Ishikawa (cell line): ENCODE measurements around the gene ARID4A.

Source experiments
- CEBPB ChIP-seq: IDR thresholded peaks from 2 replicates; pipeline ENCODE4 v1.6.1; 2012
- CREB1 ChIP-seq: IDR thresholded peaks from 2 replicates; pipeline ENCODE4 v1.6.1; 2012; ENCODE audit warnings: low read depth
- EGR1 ChIP-seq: IDR thresholded peaks from 2 replicates; pipeline ENCODE4 v1.6.1; 2012
- EP300 ChIP-seq: IDR thresholded peaks from 2 replicates; pipeline ENCODE4 v1.6.1; 2012; ENCODE audit warnings: borderline replicate concordance
- FOXM1 ChIP-seq: IDR thresholded peaks from 2 replicates; pipeline ENCODE4 v1.6.1; 2012; ENCODE audit warnings: low read depth, borderline replicate concordance
- MAX ChIP-seq: IDR thresholded peaks from 2 replicates; pipeline ENCODE4 v1.6.1; 2012
- NFIC ChIP-seq: IDR thresholded peaks from 2 replicates; pipeline ENCODE4 v1.6.1; 2012
- RAD21 ChIP-seq: IDR thresholded peaks from 2 replicates; pipeline ENCODE4 v1.6.1; 2012; ENCODE audit warnings: low read depth
- REST ChIP-seq: IDR thresholded peaks from 2 replicates; pipeline ENCODE4 v1.6.1; 2012; ENCODE audit warnings: low read depth, mild to moderate bottlenecking
- TAF1 ChIP-seq: IDR thresholded peaks from 2 replicates; pipeline ENCODE4 v1.6.1; 2012; ENCODE audit warnings: low read depth, mild to moderate bottlenecking
- TCF12 ChIP-seq: IDR thresholded peaks from 2 replicates; pipeline ENCODE4 v1.6.1; 2012; ENCODE audit warnings: low read depth
- TEAD4 ChIP-seq: IDR thresholded peaks from 2 replicates; pipeline ENCODE4 v1.6.1; 2012
- USF1 ChIP-seq: IDR thresholded peaks from 2 replicates; pipeline ENCODE4 v1.6.1; 2012
- YY1 ChIP-seq: IDR thresholded peaks from 2 replicates; pipeline ENCODE4 v1.6.1; 2012; ENCODE audit warnings: low read depth
- ZBTB7A ChIP-seq: IDR thresholded peaks from 2 replicates; pipeline ENCODE4 v1.6.1; 2012; ENCODE audit warnings: low read depth

Gene ARID4A

GRCh38 chr14:58313699-58314098 is 15.3 kb downstream of the ARID4A start:
- TF ChIP-seq EP300 (no peak), CEBPB (no peak), USF1 (no peak), REST (no peak), TAF1 (no peak), EGR1 (no peak), TCF12 (no peak), MAX (no peak)

GRCh38 chr14:58315606-58316005 is 17.3 kb downstream of the ARID4A start:
- TF ChIP-seq RAD21 (no peak), ZBTB7A (no peak), CREB1 (no peak), TEAD4 (no peak)

GRCh38 chr14:58327019-58327418 is 28.7 kb downstream of the ARID4A start:
- TF ChIP-seq CREB1 (no peak), EGR1 (no peak), ZBTB7A (no peak), TAF1 (no peak)

GRCh38 chr14:58331111-58331510 is 32.8 kb downstream of the ARID4A start:
- no peak for TF ChIP-seq TCF12
- peak; percentile 66 for TF ChIP-seq YY1
- TF ChIP-seq TAF1, result no peak
- peak; percentile 19; the same call in 1 of the 2 replicates for TF ChIP-seq MAX
- no peak for TF ChIP-seq REST
- TF ChIP-seq CREB1, result no peak
- TF ChIP-seq RAD21, result no peak
- TF ChIP-seq NFIC, result peak; percentile 90
- TF ChIP-seq FOXM1, result no peak
- no peak for TF ChIP-seq USF1
- no peak for TF ChIP-seq EGR1
- no peak for TF ChIP-seq CEBPB
- no peak for TF ChIP-seq ZBTB7A
- no peak for TF ChIP-seq EP300
- TF ChIP-seq TEAD4, result no peak

- TF ChIP-seq MAX (no peak), FOXM1 (no peak)
Measured at GRCh38 chr14:58332561-58332960, 34.2 kb downstream of the ARID4A start.

GRCh38 chr14:58341152-58341748 is 42.9 kb downstream of the ARID4A start:
- TF ChIP-seq TEAD4, result no peak
- TF ChIP-seq ZBTB7A, result no peak
- no peak for TF ChIP-seq EP300
- TF ChIP-seq NFIC, result no peak
- no peak for TF ChIP-seq MAX
- TF ChIP-seq EGR1, result no peak
- no peak for TF ChIP-seq FOXM1
